ENCODE measurements around the gene RASAL2.

DNA sequence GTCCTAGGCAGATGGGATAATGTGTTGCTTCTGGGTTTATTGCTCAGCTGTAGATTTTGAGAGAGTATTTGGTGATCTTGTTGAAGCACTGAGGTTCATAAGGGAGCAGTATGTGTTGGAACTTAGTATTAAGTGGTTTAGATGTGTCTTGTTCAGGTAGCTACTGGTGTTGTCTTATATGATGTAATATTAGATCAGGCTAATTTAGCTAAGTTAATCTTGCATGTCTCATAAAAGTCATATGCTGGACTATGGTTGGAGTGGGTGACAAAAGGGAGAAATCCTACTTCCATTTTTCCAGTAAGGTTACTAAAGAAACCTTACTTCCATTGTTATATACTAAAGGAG lies 206.4 kb downstream of the RASAL2 start:
- TF ChIP-seq, protein P1, sequence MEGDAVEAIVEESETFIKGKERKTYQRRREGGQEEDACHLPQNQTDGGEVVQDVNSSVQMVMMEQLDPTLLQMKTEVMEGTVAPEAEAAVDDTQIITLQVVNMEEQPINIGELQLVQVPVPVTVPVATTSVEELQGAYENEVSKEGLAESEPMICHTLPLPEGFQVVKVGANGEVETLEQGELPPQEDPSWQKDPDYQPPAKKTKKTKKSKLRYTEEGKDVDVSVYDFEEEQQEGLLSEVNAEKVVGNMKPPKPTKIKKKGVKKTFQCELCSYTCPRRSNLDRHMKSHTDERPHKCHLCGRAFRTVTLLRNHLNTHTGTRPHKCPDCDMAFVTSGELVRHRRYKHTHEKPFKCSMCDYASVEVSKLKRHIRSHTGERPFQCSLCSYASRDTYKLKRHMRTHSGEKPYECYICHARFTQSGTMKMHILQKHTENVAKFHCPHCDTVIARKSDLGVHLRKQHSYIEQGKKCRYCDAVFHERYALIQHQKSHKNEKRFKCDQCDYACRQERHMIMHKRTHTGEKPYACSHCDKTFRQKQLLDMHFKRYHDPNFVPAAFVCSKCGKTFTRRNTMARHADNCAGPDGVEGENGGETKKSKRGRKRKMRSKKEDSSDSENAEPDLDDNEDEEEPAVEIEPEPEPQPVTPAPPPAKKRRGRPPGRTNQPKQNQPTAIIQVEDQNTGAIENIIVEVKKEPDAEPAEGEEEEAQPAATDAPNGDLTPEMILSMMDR (IDR thresholded peaks at IDR 0.05) = no peak
- no peak for TF ChIP-seq POLR2A (IDR thresholded peaks at IDR 0.05)
